Measurements from ENCODE around the gene CRYGS.
"Not testable (repeated sequence)": the region's sequence is repeated elsewhere in the genome, so short reads cannot be mapped to it uniquely, and the experiment has no call there.

CRYGS gene

DNA sequence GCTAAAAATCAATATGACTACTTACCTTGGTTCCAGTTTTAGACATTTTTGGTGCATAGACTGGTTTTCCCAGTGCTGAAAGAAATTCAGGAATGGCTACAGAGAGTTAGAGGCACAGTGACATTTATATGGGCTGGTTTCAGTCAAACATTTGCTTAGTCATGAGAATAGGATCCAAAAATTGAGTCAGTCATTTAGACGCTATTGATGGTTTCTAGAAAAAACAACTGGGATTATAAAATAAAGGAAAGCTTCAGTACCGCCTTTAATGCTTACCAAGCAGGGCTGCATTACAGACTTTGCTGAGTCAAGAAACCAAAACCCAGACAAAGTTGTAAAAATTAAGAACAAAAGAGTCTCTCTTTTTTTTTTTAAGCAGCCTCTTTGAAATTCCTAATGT, at the start of gene CRYGS:
Gene CRYGS, minus strand, starts transcription at position 100 of the 400 bp plus-strand sequence. Its CDS starts 54 bp downstream, at position 46.
- in situ Hi-C loops (cut with HindIII; ENCODE audit: low sequenced_read_pairs): loop anchor here (25.0 kb wide), 1 partner anchor 557 kb away; no protein-coding TSS in a partner anchor

DNA sequence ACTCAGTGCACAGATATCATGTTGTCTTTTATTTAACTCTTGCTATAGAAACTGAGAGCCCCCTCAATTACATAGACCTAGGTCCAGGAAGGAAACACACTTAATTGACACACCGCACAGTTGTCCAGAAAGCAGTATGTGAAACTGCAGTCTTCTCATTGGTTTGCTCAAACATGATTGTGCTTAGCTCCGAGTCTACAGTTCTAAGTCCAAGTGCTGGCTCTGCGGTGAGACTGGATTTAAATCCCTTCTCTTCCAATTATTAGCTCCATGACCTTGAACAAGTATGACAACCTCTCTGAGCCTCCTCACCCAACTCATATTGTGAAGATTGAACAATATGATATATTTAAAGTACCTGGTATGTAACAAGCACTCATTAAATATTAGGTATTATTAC, 49.7 kb upstream of the CRYGS start:
- in situ Hi-C loops (cut with HindIII; ENCODE audit: low sequenced_read_pairs): no loop called here

DNA sequence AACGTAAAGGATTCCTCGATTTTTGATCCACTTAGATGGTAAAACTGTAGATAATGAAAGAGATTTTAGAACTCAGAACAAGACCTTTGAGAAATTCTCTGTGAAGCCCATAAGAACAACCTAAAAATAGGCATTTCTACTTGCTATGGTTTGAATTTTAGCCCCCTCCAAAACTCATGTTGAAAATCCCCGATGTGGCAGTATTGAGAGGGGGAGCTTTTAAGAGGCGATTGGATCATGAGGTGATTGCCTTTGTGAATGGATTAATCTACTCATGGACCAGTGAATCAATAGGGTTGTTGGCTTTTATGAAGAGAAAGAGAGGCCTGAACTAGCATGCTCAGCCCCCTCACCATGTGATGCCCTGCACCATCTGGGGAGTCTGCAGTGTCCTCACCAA, 48.5 kb upstream of the CRYGS start:
- in situ Hi-C loops (cut with HindIII; ENCODE audit: low sequenced_read_pairs): no loop called here

DNA sequence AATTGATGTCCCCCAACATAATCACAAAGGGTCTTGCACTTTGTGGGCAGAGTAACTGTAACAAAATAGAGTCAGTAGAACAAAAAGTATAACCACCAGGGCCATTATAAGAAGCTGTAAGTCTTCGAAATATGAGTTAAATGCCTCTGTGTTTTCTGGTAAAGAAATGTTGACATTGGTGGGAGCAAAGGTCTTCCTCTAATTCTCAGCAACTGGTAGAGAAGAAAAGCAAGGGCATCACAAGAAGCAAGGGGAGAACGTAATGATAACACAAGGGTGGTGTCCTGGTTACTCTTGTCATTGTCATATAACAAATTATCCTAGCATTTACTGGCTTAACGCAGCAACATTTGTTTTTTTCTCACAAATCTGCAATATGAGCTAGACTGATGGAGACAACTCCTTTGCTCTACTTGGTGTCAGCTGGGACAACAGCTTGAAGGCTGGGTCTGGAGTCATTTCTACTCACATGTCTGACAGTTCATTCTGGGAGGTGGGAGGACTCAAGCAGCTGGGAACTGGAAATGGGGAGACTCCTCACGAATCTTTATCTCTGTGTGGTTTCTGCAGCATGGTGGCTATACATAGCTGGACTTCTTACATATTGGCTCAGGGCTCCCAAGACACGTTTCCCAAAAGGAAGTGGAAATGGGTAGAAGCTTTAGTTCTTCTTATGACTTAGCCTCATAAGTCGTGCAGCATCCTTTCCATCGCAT, 46.6 kb upstream of the CRYGS start:
- in situ Hi-C loops (cut with HindIII; ENCODE audit: low sequenced_read_pairs): no loop called here

DNA sequence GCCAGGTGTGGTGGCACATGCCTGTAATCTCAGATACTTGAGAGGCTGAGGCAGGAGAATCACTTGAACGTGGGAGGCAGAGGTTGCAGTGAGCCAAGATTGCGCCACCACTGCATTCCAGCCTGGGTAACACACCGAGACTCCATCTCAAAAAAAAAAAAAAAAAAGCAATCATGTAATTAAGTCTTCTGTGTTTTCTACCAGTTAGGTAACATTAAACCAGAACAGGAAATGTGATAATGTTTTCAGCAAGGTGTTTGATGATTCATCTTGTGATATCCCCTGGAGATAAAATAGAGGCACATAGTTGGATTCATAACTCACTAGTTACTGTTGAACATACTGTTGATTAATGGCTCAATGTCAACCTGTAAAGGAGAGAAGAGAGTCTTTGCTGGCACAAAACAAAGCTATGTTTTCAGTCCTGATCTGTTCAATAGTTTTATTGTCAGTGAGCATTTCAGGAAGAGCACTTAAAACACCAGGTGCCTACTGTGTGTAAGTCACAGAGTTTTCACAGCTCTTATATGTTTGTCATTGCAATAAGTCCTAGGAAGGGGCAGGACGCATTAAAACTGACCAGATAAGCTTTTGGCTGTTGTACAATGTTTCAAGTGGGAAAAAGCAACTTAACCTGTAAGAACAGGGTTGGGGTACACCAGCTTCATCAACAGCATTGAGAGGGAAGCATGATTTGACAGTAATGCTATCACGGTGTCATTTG, 45.8 kb upstream of the CRYGS start:
- in situ Hi-C loops (cut with HindIII; ENCODE audit: low sequenced_read_pairs): no loop called here

DNA sequence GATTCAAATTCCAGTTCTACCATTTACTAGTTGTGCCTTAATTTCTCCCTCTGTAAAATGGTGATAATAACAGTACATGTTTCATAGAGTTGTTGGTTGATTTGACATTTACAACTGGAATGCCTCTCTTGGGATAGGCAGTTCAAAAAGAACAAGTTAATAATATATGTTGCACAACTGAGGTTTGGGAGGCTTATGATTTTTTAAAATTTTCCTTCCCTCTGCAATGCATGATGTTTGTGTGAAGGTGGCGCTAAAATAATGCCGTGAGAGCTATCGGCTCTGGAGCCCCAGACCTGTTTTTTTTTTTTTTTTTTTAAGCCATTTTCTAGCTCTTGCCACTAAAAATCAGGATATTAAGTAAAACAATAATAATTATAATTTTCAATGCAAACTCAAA, 44.9 kb upstream of the CRYGS start:
- in situ Hi-C loops (cut with HindIII; ENCODE audit: low sequenced_read_pairs): no loop called here

DNA sequence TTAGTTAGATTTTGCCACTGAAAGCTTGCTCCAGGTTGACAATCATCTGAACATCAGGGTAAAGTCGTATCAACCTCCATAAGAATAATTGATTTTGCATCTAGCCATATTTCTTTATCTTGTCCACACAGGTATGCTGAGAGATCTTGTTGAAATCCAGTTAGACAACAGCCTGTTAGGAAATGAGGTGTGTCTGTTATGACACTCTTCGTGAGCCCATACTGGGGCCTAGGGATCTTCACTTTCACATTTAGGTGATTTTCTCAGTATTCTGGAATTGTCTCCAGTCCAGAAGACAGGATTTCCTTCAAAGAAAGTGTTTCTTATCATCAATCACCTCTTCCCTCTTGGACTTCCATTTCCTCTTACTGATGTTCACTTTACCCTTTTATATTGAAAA, 44.5 kb upstream of the CRYGS start:
- in situ Hi-C loops (cut with HindIII; ENCODE audit: low sequenced_read_pairs): no loop called here

DNA sequence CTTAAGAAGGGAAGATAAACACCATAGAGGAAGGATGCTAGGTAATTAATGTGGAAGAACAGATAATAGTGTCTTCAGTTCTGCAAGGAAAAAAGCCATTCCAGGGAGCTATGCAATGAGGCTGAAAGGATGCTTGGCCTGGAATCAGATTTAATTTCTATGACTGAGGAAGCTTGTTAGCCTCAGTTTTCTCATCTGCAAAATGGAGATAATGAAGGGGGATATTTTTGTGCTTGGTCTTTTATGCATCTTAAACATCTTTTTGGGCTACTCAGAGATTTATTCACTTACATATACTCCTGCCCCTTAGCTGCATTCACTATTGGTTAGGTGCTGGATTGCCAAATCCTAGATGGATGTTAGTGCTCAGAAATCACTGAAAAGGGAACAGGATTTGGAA, 43.0 kb upstream of the CRYGS start:
- in situ Hi-C loops (cut with HindIII; ENCODE audit: low sequenced_read_pairs): no loop called here

DNA sequence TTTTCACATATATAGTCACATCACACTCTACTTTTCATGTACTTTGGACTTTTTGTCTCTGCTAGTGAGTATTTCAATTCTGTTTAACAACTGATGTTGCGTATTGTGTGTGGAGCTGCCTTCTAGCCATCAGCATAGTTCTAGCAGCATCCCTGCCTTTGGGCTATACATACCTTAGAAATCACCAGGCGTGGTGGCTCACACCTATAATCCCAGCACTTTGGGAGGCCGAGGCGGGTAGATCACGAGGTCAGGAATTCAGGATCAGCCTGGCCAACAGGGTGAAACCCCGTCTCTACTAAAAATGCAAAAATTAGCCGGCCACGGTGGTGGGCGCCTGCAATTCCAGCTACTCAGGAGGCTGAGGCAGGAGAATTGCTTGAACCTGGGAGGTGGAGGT, 42.1 kb upstream of the CRYGS start:
- in situ Hi-C loops (cut with HindIII; ENCODE audit: low sequenced_read_pairs): not testable (repeated sequence)

DNA sequence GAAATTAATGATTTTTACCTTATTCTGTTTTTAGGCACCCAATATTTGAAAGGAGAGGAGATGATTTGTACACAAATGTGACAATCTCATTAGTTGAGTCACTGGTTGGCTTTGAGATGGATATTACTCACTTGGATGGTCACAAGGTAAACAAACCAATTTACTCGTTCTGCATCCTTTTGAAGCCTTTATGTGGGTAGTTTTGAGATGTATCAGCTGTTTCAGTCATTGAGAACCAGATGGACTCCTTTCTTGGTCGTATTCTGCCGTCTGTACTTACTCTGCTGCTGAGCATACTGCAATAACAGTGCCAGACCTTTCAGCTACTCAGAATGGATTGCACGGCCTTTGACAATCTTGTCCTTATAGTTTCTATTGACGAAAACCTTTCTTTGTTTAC, 39.7 kb upstream of the CRYGS start:
- in situ Hi-C loops (cut with HindIII; ENCODE audit: low sequenced_read_pairs): no loop called here

DNA sequence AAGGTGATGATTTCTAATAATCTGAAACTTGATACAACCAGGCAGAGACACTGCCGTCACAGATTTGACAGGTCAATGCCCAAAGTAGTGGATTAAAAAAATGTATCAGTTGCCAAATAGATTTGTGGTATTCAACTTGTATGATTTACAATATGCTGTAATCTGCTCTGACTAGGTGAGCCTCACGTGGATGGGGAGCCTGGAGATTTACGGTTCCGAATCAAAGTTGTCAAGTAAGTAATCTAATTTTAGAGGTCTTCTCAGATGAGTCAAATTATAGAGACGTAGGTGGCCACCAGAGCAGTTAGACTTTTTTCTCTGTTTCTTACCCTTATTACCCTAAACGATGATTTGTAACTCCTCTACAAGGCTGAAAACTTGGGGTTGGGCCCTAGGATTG, 38.4 kb upstream of the CRYGS start:
- in situ Hi-C loops (cut with HindIII; ENCODE audit: low sequenced_read_pairs): no loop called here

DNA sequence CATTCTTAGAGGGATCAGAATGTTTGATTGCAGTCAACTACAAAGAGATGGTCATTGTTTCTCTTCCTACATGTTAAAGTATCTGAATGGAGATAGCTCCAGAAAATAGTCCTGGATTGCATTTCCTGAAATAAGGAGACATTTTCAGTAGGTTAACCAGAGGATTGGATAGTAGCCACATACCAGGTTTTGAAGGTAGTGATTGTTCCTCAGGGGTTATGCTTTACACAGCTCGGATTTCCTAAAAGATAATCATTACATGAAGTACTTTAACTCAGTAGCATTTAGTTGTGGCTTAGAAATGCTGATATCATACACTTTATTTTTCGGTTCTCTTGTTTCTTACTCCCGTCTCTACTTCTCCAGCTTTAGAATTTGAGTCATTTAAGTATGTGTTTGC, 36.6 kb upstream of the CRYGS start:
- in situ Hi-C loops (cut with HindIII; ENCODE audit: low sequenced_read_pairs): no loop called here

DNA sequence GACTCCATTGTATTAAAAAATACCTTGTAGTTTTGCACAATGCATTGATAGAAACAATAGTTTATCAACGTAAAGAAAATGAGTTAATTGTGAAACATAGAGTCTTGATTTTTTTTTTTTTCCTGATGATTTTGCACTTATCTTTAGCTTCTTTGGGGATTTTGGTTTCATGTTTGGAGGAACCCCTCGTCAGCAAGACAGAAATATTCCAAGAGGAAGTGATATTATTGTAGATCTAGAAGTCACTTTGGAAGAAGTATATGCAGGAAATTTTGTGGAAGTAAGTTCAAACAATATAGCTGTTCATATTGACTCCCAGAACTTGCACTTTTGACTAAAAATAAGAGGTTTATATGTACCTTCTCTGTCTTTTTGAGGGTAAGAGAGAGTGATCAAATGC, 33.3 kb upstream of the CRYGS start:
- in situ Hi-C loops (cut with HindIII; ENCODE audit: low sequenced_read_pairs): no loop called here

DNA sequence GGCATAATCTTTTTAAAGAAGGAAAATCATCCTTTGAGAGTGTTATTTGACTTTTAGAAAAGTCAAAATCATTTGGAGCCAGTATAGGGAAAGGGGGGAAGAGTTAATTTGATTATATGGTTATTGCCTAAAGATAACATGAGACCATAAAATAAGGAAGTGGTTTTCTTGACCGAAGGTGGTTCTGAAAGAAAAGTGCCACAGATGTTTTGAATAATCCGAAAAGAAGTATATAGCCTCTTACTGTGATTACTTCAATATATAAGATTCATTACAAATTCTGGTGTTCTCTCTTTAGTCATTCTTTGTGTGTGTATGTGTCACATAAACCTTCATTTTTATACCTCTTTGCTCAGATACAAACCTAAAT, 27.4 kb upstream of the CRYGS start:
- in situ Hi-C loops (cut with HindIII; ENCODE audit: low sequenced_read_pairs): no loop called here

DNA sequence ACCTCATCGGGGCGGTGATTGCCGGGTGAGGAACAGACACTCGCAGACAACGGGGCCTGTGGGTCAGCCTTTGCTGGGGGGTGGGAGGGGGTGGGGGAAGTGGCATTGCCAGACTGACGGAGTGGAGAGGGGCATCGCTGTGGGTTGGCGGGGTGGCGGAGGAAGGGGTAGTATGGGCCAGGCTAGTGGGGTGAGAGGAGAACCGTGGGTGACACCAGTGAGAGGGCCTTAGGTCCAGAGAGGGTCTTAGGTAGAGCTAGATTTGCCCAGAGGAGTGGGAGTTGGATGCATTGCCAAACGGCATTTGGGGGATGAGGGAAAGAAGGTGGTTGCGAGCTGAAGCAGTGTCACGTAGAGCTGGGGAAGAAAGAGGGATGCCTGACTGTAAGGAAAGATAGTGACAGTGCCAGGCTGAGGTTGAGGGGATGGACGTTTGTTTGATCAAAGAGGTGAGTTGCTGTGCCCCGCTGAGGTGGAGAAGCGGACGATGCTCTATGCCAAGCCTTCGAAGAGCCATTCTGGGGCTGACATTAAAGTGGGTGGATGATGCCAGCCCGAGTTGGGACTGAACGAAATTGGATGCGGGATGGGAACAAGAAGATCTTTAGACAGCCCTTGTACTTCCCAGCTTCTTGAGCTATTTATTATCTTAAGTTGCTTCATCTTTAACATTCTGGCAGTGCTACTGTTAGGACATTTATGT, 26.9 kb upstream of the CRYGS start:
- in situ Hi-C loops (cut with HindIII; ENCODE audit: low sequenced_read_pairs): no loop called here

DNA sequence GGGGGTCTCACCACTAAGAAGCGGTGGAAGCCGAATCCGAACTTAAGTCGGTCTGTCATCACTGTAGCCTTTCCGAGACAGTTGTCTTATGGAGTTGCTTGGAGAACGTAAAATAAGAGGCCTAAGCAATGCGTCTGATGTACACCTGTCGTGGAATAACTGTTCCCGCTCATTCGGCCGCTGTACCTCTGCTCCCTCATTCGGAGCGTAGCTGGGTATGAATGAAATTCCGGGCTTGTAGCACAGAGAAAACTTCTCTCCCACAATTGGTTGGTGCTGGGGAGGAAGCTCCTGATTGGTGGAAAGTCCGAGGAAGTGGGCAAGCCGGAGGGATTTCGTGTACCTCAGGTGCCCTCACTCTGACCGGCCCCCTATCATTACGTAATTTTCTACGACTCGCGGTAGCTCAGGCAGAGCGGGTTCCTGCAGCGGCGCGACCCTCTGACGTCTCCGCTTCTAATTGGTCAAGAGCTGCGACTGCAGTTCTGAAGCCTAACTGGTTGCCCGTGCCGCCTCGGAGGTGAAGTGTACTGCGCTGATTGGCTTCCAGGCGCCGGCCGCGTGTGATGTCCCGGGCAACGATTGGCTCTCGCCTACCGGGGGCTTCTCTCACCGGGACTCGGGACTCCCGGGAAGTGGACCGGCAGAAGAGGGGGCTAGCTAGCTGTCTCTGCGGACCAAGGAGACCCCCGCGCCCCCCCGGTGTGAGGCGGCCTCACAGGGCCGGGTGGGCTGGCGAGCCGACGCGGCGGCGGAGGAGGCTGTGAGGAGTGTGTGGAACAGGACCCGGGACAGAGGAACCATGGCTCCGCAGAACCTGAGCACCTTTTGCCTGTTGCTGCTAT, 26.1 kb upstream of the CRYGS start, which contains the start of gene DNAJB11:
Gene DNAJB11, plus strand, starts transcription at position 625 of the 845 bp plus-strand sequence. Its CDS starts 178 bp downstream, at position 803.
- in situ Hi-C loops (cut with HindIII; ENCODE audit: low sequenced_read_pairs): no loop called here

DNA sequence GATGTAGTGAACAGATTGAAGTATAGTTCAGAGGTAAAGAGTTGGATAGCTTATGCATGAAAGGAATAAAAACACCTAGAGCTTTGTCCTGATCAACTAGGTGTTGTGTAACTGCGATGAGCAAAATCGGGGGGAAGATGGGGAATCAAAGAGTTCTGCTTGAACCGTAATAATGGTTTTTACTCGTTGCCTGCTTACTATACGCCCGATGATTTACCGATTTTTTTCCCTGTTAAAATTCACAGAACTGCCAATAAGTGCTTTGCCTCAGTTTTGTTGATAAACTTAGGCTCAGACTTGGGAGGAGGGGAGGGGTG, 25.6 kb upstream of the CRYGS start:
- in situ Hi-C loops (cut with HindIII; ENCODE audit: low sequenced_read_pairs): no loop called here

DNA sequence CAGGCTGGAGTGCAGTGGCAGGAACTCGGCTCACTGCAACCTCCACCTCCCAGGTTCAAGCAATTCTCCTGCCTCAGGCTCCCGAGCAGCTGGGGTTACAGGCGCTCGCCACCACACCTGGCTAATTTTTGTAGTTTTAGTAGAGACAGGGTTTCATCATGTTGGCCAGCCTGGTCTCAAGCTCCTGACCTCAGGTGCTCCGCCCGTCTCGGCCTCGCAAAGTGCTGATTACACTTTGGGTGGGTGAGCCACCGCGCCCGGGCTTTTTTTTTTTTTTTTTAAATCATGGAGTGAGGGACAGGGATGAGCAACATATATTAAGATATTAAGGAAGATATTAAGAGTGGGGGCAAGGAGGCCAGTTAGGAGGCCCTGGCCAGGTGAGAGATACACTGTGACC, 25.2 kb upstream of the CRYGS start:
- in situ Hi-C loops (cut with HindIII; ENCODE audit: low sequenced_read_pairs): not testable (repeated sequence)

DNA sequence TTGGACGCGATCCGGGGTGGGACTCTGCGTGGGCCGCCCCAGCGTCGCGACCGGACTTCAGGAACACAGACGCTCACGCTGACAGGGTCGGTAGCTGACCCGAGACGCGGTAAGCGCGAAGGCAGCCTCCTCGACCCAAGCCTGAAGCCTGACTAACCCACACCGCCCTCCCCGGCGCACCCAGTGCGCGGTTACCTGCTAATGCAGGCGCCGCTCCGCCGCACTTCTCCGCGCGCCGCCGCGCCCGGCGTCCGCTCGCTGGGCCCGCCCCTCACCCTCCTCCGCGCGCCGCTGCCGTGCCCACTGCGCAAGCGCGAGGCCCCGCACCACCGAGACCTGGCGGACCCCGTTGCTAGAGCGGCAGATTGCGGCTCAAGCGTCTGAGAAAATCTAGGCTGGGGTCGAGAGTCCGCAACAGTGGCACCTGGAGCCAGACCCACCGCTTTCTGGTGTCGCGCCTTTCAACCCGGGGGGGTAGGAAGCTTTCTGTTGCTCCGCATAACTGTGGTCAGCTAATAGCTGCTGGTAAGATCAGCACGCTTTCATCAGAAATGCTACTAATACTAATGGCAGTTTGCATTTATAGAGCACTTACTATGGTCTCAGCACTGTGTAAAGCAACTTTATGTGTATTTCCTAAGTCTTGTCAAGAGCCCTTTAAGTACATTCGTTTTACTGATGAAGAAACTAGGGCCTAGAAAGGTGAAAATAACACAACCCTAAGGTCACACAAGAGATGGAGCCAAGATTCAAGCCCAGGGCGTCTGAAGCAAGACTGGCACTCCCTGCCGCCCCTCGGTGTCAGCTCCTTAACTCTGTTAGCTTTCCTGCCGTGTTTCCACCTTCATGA, 23.1 kb upstream of the CRYGS start, which contains the start of gene TBCCD1:
Gene TBCCD1, minus strand, starts transcription at position 268 of the 850 bp plus-strand sequence. CDS start 3,010 bp downstream, outside the sequence.
- in situ Hi-C loops (cut with HindIII; ENCODE audit: low sequenced_read_pairs): no loop called here

DNA sequence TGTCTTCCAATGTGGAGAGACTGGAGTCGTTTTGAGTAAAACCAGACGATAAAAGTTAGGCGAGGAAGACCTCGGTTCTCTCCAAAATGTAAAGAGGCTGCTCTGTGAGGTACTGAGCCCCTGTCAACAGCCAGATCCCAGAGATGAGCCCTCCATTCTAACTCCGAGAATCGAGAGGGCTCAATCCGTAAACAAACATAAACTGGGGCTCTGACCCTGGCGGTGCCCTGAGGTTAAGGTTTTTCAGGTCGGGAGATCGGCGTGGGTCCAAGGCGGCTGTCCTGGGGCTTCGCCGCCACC, 22.5 kb upstream of the CRYGS start:
- in situ Hi-C loops (cut with HindIII; ENCODE audit: low sequenced_read_pairs): no loop called here

Data from DLD1 (cell line).